Tibial artery (tissue), 4 donors: Measurements from ENCODE around the gene NAPA.

Experiments
- DNase-seq, 2 donors: peaks; one replicate each; pipeline ENCODE4 v3.0.0-alpha.2; 2019
- H3K27ac ChIP-seq, 2 donors: fragments of 200-600 bp; sonication (generic) in 1 of 2; 1 replicate in 1 of 2; 2 replicates in 1 of 2; pipeline ENCODE4 v1.5.1; 2018 to 2019; ENCODE audit warnings: mild to moderate bottlenecking in 1 of 2
- H3K27me3 ChIP-seq, 2 donors: fragments of 200-600 bp; sonication (generic) in 1 of 2; one replicate each; pipeline versions ENCODE4 v1.5.1 to v1.6.0; 2016 to 2019
- H3K36me3 ChIP-seq, 3 donors: fragments of 200-600 bp; sonication (generic) in 2 of 3; one replicate each; pipeline ENCODE4 v1.5.1; 2016 to 2019; ENCODE audit warnings: mild to moderate bottlenecking in 2 of 3
- H3K4me1 ChIP-seq, 4 donors: fragments of 200-600 bp; sonication (generic) in 2 of 4; 1 replicate in 3 of 4; 2 replicates in 1 of 4; pipeline ENCODE4 v1.5.1; 2016 to 2019
- H3K4me3 ChIP-seq, 2 donors: fragments of 200-600 bp; sonication (generic) in 1 of 2; 1 replicate in 1 of 2; 2 replicates in 1 of 2; pipeline ENCODE4 v1.5.1; 2018 to 2019; ENCODE audit warnings: mild to moderate bottlenecking in 2 of 2
- H3K9me3 ChIP-seq, 3 donors: fragments of 200-600 bp; sonication (generic) in 1 of 3; one replicate each; pipeline ENCODE4 v1.5.1; 2016 to 2019
- intact Hi-C: fragments of 100-400 bp; cut with DNase I; formaldehyde crosslinking; loops from one replicate; pipeline ENCODE4 v1.15.0; 2023; ENCODE audit warnings: low total_unique reads
- TF ChIP-seq, protein P1 (sequence below), 2 experiments: fragments of 200-600 bp in 1 of 2; fragments of 450-650 bp in 1 of 2; IDR thresholded peaks; one replicate each; pipeline ENCODE4 v1.5.1; 2017 to 2019; ENCODE audit warnings: antibody characterized with exemption in 2 of 2, mild to moderate bottlenecking in 1 of 2, moderate library complexity in 1 of 2

The NAPA gene

DNA sequence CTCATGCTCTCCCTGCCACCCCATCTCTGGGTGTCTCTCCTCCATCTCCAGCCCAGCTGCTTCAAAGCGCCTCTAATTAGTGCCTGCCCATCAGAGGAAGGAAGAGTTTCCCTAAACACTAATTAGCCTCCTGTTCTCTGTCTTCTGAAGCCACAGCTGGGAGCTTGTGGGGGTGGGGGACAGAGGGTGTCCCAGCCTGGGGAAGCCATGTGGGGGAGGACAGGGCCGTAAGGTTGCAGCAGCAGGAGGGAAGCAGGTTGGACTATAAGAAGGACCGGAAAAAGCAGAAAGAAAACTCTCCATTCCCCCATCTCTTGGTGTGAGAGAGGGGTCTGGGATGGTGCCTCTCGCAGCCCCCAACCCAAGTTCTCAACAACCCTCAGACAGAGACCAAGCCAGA lies 69.3 kb downstream of the NAPA start:
- Histone ChIP-seq H3K9me3 (peaks cover 0 to 4% (median 0%) of the 10 kb centered on the region in 3 donors), H3K4me1 (peaks cover 0 to 19% (median 14%) of the 10 kb centered on the region in 4 donors), H3K4me3 (no peak overlapping the region), H3K27ac (no peak overlapping the region), H3K27me3 (peaks cover 7 to 93% of the 10 kb centered on the region in 2 donors), H3K36me3 (no peaks in the 10 kb centered on the region)
- TF ChIP-seq, protein P1, sequence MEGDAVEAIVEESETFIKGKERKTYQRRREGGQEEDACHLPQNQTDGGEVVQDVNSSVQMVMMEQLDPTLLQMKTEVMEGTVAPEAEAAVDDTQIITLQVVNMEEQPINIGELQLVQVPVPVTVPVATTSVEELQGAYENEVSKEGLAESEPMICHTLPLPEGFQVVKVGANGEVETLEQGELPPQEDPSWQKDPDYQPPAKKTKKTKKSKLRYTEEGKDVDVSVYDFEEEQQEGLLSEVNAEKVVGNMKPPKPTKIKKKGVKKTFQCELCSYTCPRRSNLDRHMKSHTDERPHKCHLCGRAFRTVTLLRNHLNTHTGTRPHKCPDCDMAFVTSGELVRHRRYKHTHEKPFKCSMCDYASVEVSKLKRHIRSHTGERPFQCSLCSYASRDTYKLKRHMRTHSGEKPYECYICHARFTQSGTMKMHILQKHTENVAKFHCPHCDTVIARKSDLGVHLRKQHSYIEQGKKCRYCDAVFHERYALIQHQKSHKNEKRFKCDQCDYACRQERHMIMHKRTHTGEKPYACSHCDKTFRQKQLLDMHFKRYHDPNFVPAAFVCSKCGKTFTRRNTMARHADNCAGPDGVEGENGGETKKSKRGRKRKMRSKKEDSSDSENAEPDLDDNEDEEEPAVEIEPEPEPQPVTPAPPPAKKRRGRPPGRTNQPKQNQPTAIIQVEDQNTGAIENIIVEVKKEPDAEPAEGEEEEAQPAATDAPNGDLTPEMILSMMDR (IDR thresholded peaks at IDR 0.05) = no peak
- no peak for DNase-seq
- intact Hi-C loops = no loop called here

DNA sequence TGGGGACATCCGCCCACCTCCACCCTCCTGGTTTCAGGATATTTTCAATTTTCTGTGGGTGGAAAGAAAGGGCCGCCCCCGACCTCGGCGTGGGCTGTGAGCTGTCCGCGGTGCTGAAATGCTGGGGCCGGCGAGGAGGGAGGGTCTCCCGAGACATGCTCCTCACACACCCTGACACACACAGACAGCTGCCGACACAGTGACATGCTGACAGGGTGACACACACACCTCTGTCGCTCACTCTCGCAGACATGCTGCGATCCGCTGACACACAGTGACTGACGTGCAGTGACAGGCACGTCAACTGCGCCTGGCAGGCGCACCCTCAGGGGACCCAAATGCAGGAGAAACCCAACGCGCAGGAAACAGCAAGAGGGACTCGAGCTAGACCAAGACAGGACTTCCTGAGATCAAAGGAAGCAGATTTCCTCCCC lies 70.5 kb downstream of the NAPA start:
- DNase-seq = no peak
- peaks cover 0 to 19% (median 14%) of the 10 kb centered on the region in 4 donors for H3K4me1 ChIP-seq
- H3K36me3 ChIP-seq = no peaks in the 10 kb centered on the region
- TF ChIP-seq, protein P1 (IDR thresholded peaks at IDR 0.05) = no peak
- H3K27ac ChIP-seq = no peak overlapping the region
- H3K27me3 ChIP-seq = peaks cover 7 to 85% of the 10 kb centered on the region in 2 donors
- no peak overlapping the region for H3K4me3 ChIP-seq
- peaks cover 0 to 4% (median 0%) of the 10 kb centered on the region in 3 donors for H3K9me3 ChIP-seq
- intact Hi-C loops = no loop called here

DNA sequence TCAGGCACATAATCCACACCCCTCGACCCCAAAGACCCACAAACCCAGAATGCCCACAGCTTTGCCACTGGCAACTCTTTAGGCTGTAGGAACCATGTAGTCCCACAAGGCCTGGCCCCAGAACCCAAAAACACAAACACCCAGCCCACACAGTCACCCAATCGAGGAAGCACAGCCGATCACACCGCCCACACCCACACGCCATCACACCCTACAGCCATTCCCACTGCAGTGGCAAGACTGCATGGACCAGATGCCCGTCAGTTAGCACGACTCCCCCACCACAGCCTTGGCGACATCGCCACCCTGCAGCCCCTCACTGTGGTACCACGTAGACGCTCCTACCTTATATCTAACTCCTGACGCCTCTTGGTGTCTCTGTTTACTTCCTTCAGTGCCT lies 71.5 kb downstream of the NAPA start:
- Histone ChIP-seq H3K4me1 (peaks cover 0 to 19% (median 14%) of the 10 kb centered on the region in 4 donors), H3K4me3 (no peak overlapping the region), H3K27me3 (peaks cover 7 to 78% of the 10 kb centered on the region in 2 donors), H3K9me3 (peaks cover 0 to 4% (median 0%) of the 10 kb centered on the region in 3 donors), H3K27ac (no peak overlapping the region), H3K36me3 (no peaks in the 10 kb centered on the region)
- intact Hi-C loops = no loop called here
- no peak for DNase-seq
- TF ChIP-seq, protein P1 (IDR thresholded peaks at IDR 0.05) = no peak

DNA sequence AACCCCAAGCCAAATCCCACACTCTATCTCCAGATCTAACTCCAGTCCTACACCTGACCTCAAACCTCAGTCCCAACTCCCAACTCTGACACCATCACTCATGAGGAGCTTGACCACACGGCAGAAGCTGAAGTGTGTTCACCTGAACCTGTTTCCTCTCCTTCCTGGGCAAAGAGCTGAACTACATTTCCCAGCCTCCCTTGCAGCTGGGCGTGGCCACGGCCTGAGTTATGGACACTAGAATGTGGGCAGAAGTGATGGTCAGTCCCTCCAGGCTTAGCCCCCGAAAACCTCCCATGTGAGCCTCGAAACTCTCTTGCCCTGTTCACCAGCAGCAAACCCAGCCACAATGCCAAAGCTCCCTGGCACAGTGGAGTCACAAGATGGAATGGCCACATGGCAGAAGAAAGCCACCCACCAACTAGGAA lies 76.1 kb downstream of the NAPA start:
- TF ChIP-seq, protein P1 (IDR thresholded peaks at IDR 0.05) = no peak
- no peak overlapping the region for H3K4me3 ChIP-seq
- no peaks in the 10 kb centered on the region for H3K9me3 ChIP-seq
- H3K27ac ChIP-seq = no peak overlapping the region
- intact Hi-C loops = loop anchor here (5.0 kb wide), 1 partner anchor 258 kb away; no protein-coding TSS in a partner anchor
- H3K36me3 ChIP-seq = no peaks in the 10 kb centered on the region
- H3K27me3 ChIP-seq = peaks cover 0 to 58% of the 10 kb centered on the region in 2 donors
- DNase-seq = no peak
- H3K4me1 ChIP-seq = peaks cover 0 to 4% (median 0%) of the 10 kb centered on the region in 4 donors
